Activated CD8-positive, alpha-beta T cell treated with anti-CD3 and anti-CD28 coated beads for 36 hours (primary cell): Measurements from ENCODE around the gene PIGL. TPM values are rescaled to one million over a fixed set of nuclear protein-coding genes. Genes with fewer than 3 reads are reported as not detected.
A peak's percentile ranks its signal among the peaks of the same experiment; 100 is the strongest.

Experiments
- ATAC-seq: fragments of 200-7000 bp; cut with Tn5 transposase; one replicate; pipeline ENCODE4 v1.10.0; 2021; ENCODE audit warnings: mild to moderate bottlenecking, moderate library complexity
- CTCF ChIA-PET: fragments of 350-600 bp; sonication (Branson Sonifier 250); formaldehyde crosslinking; loops from one replicate; lab custom pipeline; 2021; ENCODE audit warnings: antibody characterized with exemption; lab: Charles Lee
- POLR2A ChIA-PET: fragments of 350-600 bp; sonication (Branson Sonifier 250); formaldehyde crosslinking; loops from one replicate; lab custom pipeline; 2021; ENCODE audit warnings: antibody characterized with exemption; lab: Charles Lee
- DNase-seq: peaks from one replicate; pipeline ENCODE4 v3.0.0-alpha.2; 2020
- H3K27ac Mint-ChIP-seq: one replicate; pipeline ENCODE4 v1.8.0; 2021; ENCODE audit warnings: mild to moderate bottlenecking, mixed read lengths
- H3K27me3 Mint-ChIP-seq: one replicate; pipeline ENCODE4 v1.8.0; 2021; ENCODE audit warnings: mixed read lengths
- H3K36me3 Mint-ChIP-seq: one replicate; pipeline ENCODE4 v1.8.0; 2021; ENCODE audit warnings: low read depth, mixed read lengths
- H3K4me1 Mint-ChIP-seq: one replicate; pipeline ENCODE4 v1.8.0; 2021; ENCODE audit warnings: low read depth, mixed read lengths
- H3K4me3 Mint-ChIP-seq: one replicate; pipeline ENCODE4 v1.8.0; 2021; ENCODE audit warnings: mild to moderate bottlenecking, moderate library complexity, mixed read lengths
- H3K9me3 Mint-ChIP-seq: one replicate; pipeline ENCODE4 v1.8.0; 2021; ENCODE audit warnings: mixed read lengths
- intact Hi-C: fragments of 100-400 bp; cut with micrococcal nuclease; formaldehyde crosslinking; loops from one replicate; pipeline ENCODE4 v1.10.0; 2022
- total RNA-seq, 2 experiments: library from RNA; stranded (reverse); gene quantifications; one replicate each; pipeline ENCODE4 v1.2.3, GENCODE V29; 2021
- TF ChIP-seq, protein P1 (sequence below): fragments of 200-600 bp; IDR thresholded peaks from one replicate; pipeline ENCODE4 v1.8.0; 2022; ENCODE audit warnings: antibody characterized with exemption, mild to moderate bottlenecking

Gene PIGL
- total RNA-seq, 2 experiments from 2014 or later, result 45.0 to 48.6 TPM

DNA sequence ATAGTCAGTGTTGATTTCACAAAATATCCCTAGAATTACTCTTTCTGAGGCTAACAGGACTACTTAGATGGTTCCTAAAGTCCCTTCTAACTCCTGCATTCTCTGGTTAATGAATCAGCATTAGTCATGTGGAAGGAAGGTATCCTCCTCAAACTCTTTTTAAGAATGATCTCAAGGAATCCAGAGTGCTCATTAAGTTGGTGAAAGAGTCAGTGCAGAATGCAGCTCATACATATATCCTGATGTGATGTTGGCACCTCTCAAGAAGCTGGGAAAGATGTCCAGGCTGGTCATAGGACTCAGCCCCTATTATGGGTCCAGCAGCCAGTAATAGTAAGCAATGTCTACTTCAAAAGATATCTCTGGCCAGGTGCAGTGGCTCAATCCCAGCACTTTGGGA is 65.5 kb downstream of the PIGL start:
- CTCF ChIA-PET, result interaction anchor here (2.2 to 4.2 kb wide), 2 partner anchors 10 to 71 kb away, joined by 6 to 19 read pairs; partner anchors contain the start of gene CENPV
- H3K36me3 Mint-ChIP-seq, result peaks cover 39% of the 10 kb centered on the region
- DNase-seq, result no peak
- no peaks in the 10 kb centered on the region for H3K27me3 Mint-ChIP-seq
- TF ChIP-seq, protein P1, sequence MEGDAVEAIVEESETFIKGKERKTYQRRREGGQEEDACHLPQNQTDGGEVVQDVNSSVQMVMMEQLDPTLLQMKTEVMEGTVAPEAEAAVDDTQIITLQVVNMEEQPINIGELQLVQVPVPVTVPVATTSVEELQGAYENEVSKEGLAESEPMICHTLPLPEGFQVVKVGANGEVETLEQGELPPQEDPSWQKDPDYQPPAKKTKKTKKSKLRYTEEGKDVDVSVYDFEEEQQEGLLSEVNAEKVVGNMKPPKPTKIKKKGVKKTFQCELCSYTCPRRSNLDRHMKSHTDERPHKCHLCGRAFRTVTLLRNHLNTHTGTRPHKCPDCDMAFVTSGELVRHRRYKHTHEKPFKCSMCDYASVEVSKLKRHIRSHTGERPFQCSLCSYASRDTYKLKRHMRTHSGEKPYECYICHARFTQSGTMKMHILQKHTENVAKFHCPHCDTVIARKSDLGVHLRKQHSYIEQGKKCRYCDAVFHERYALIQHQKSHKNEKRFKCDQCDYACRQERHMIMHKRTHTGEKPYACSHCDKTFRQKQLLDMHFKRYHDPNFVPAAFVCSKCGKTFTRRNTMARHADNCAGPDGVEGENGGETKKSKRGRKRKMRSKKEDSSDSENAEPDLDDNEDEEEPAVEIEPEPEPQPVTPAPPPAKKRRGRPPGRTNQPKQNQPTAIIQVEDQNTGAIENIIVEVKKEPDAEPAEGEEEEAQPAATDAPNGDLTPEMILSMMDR, result no peak
- POLR2A ChIA-PET, result no interaction called here
- no peak overlapping the region for H3K27ac Mint-ChIP-seq
- no peak overlapping the region for H3K4me3 Mint-ChIP-seq
- H3K4me1 Mint-ChIP-seq, result peaks cover 38% of the 10 kb centered on the region
- intact Hi-C loops, result loop anchor here (10.0 kb wide), 1 partner anchor 72 kb away; the partner anchor contains the start of gene CENPV
- ATAC-seq, result no peak
- H3K9me3 Mint-ChIP-seq, result peaks cover 5% of the 10 kb centered on the region

DNA sequence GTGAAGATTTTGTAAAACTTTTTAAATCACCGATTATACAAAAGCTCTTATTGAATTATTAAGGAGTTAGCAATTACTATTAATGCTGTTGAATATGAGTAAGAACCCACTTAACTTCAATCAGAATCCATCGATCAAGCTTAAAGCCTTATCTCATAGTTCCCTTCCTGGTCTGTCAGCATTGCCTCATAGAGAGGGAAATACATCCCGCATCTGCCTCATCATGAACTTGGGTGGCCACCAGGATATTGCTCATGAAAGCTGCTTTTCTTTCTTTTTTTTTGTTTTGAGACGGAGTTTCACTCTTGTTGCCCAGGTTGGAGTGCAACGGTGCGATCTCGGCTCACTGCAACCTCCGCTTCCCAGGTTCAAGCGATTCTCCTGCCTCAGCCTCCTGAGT is 66.7 kb downstream of the PIGL start:
- ATAC-seq (no peak), DNase-seq (no peak)
- no peak overlapping the region for H3K27ac Mint-ChIP-seq
- ChIA-PET POLR2A (interaction anchor here (6.5 kb wide), 1 partner anchor 67 kb away, joined by 30 read pairs; the partner anchor contains the start of genes NCOR1 and PIGL), CTCF (interaction anchor here (1.0 to 4.2 kb wide), 3 partner anchors 11 to 250 kb away, joined by 4 to 19 read pairs (median 6); partner anchors contain the start of gene CENPV)
- no peak overlapping the region for H3K4me3 Mint-ChIP-seq
- peaks cover 29% of the 10 kb centered on the region for H3K36me3 Mint-ChIP-seq
- TF ChIP-seq, protein P1, result no peak
- H3K9me3 Mint-ChIP-seq, result peaks cover 1% of the 10 kb centered on the region
- H3K4me1 Mint-ChIP-seq, result peaks cover 48% of the 10 kb centered on the region
- no peaks in the 10 kb centered on the region for H3K27me3 Mint-ChIP-seq
- intact Hi-C loops, result loop anchor here (10.0 kb wide), 1 partner anchor 71 kb away; the partner anchor contains the start of gene CENPV

DNA sequence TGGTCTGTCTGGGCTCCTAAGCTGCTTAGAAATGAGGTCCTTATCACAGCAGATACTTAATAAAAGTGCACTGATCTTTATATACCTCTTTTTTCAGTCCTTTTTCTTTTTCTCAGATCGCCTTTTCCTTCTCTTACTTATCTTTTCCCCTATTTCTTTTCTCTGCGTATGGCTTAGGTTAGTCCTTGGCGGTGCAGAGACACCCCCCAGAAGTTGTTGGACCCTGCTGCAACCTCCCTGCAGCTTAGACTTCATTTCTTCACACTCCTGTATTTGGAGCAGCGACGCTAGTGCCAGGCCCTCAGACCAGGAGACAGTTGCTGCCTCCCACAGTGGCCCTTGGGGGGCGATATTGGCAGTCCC is 68.6 kb downstream of the PIGL start:
- TF ChIP-seq, protein P1, result peak; percentile 69
- H3K27ac Mint-ChIP-seq, result peak overlapping the region; percentile 98
- H3K4me1 Mint-ChIP-seq, result peaks cover 55% of the 10 kb centered on the region
- no peaks in the 10 kb centered on the region for H3K9me3 Mint-ChIP-seq
- CTCF ChIA-PET, result interaction anchor here (0.7 to 4.2 kb wide), 11 partner anchors 10 to 78 kb away, joined by 3 to 19 read pairs (median 6); partner anchors contain the start of gene PIGL
- H3K36me3 Mint-ChIP-seq, result peaks cover 23% of the 10 kb centered on the region
- ATAC-seq (no peak), DNase-seq (no peak)
- POLR2A ChIA-PET, result interaction anchor here (1.0 to 6.5 kb wide), 6 partner anchors 12 to 133 kb away, joined by 3 to 30 read pairs (median 4); partner anchors contain the start of genes NCOR1 and PIGL
- intact Hi-C loops, result loop anchor here (5.0 to 10.0 kb wide), 3 partner anchors 68 to 152 kb away; partner anchors contain the start of genes CENPV, NCOR1 and PIGL
- no peaks in the 10 kb centered on the region for H3K27me3 Mint-ChIP-seq
- peak overlapping the region; percentile 71 for H3K4me3 Mint-ChIP-seq

DNA sequence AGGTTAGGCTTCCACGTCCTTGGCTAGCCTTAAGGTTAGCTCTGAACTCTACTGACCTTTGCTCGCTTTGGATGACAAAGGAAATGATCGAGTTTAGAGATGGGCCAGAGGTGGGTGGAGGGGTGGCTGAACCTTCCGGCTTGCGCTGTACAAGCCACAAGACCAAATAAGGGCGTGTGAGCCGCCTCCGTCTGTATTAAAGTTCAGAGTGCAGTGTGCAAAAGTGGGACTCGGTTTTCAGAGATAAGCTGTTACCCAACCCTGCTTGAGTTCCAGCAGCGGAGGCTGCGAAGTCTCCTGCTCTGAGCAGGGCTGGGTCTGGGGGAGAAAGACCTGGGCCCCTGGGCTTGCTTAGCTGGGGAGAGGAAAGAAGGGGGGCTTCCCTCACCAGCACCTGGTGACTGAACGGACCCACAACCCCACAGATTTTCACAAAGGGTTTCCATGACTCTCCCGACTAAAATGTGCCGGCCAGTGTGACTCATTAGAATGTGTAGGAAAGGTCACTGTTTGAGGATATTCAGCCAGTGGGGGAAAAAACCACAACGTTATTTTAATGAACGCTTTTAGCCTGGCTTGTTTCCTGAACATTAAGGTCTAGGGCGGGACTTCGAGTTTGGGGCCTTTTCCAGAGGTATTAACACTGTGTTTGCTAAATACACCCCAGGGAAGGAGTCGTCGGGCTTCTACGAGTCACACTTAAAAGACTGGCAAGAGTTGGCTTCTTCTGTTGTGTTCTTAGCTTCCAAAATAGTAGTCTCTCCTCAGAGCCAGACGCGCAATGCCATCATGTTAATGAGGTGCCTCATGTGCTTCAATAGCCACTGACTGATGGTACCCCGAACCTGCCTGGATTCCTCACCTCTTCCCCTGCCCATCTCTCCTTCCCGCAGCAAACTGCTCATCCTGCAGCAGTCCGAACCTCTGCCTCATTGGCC is 69.3 kb downstream of the PIGL start:
- POLR2A ChIA-PET, result interaction anchor here (0.8 to 6.5 kb wide), 10 partner anchors 13 to 153 kb away, joined by 3 to 30 read pairs (median 4); partner anchors contain the start of genes CENPV, NCOR1 and PIGL
- peaks cover 55% of the 10 kb centered on the region for H3K4me1 Mint-ChIP-seq

More for the DNA sequence above, 69.3 kb downstream of the PIGL start:
- Mint-ChIP-seq H3K4me3 (peak overlapping the region; percentile 71), H3K27ac (peak overlapping the region; percentile 98), H3K27me3 (no peaks in the 10 kb centered on the region), H3K36me3 (peaks cover 25% of the 10 kb centered on the region), H3K9me3 (no peaks in the 10 kb centered on the region)
- intact Hi-C loops, result loop anchor here (5.0 to 10.0 kb wide), 3 partner anchors 69 to 151 kb away; partner anchors contain the start of genes CENPV, NCOR1 and PIGL
- DNase-seq (peak; percentile 95), ATAC-seq (peak; percentile 95)
- CTCF ChIA-PET, result interaction anchor here (0.7 to 4.2 kb wide), 11 partner anchors 9 to 77 kb away, joined by 3 to 19 read pairs (median 6); partner anchors contain the start of gene PIGL
- TF ChIP-seq, protein P1, result peak; percentile 28
